GM19239 (cell line): ENCODE measurements around the gene ACAP3.

Experiments
- DNase-seq: peaks from one replicate; pipeline ENCODE4 v3.0.0; 2011; ENCODE audit warnings: low spot score; ENCODE audit not compliant: insufficient read length
- FAIRE-seq: peaks from 2 replicates; lab custom pipeline; 2011; peaks lifted over from hg19 to GRCh38; lab: Jason Lieb, UNC

ACAP3 gene

GRCh38 chr1:1344655-1345361 lies 37.1 kb upstream of the ACAP3 start:
- no peak for DNase-seq
- no peak for FAIRE-seq

GRCh38 chr1:1343811-1344421 lies 36.2 kb upstream of the ACAP3 start:
- DNase-seq (no peak), FAIRE-seq (no peak)

GRCh38 chr1:1342584-1343115 lies 34.9 kb upstream of the ACAP3 start:
- FAIRE-seq (no peak), DNase-seq (no peak)

GRCh38 chr1:1342061-1342562 lies 34.4 kb upstream of the ACAP3 start:
- FAIRE-seq (no peak), DNase-seq (no peak)

GRCh38 chr1:1341549-1342021 lies 33.9 kb upstream of the ACAP3 start:
- no peak for DNase-seq
- FAIRE-seq: no peak

- FAIRE-seq: no peak
Measured at GRCh38 chr1:1340791-1341548, 33.2 kb upstream of the ACAP3 start.

GRCh38 chr1:1340185-1340584 lies 32.5 kb upstream of the ACAP3 start:
- FAIRE-seq: no peak

More at GRCh38 chr1:1340791-1341548, 33.2 kb upstream of the ACAP3 start:
- no peak for DNase-seq

GRCh38 chr1:1338278-1338677 lies 30.5 kb upstream of the ACAP3 start:
- no peak for FAIRE-seq
- DNase-seq: no peak

More at GRCh38 chr1:1340185-1340584, 32.5 kb upstream of the ACAP3 start:
- DNase-seq: no peak

GRCh38 chr1:1337793-1338147 lies 30.0 kb upstream of the ACAP3 start:
- FAIRE-seq (no peak), DNase-seq (no peak)

- FAIRE-seq (no peak), DNase-seq (no peak)
Measured at GRCh38 chr1:1336931-1337792, 29.4 kb upstream of the ACAP3 start.

- DNase-seq: no peak
Measured at GRCh38 chr1:1336446-1336845, 28.7 kb upstream of the ACAP3 start.

GRCh38 chr1:1335792-1336248 lies 28.1 kb upstream of the ACAP3 start:
- DNase-seq (no peak), FAIRE-seq (no peak)

More at GRCh38 chr1:1336446-1336845, 28.7 kb upstream of the ACAP3 start:
- FAIRE-seq: no peak

- DNase-seq (no peak), FAIRE-seq (no peak)
Measured at GRCh38 chr1:1335283-1335682, 27.6 kb upstream of the ACAP3 start.

GRCh38 chr1:1334835-1335234 lies 27.1 kb upstream of the ACAP3 start:
- FAIRE-seq: no peak
- DNase-seq: no peak

- no peak for FAIRE-seq
- no peak for DNase-seq
Measured at GRCh38 chr1:1333551-1334241, 26.0 kb upstream of the ACAP3 start.

- FAIRE-seq (no peak), DNase-seq (no peak)
Measured at GRCh38 chr1:1332774-1333480, 25.2 kb upstream of the ACAP3 start.

- DNase-seq (no peak), FAIRE-seq (no peak)
Measured at GRCh38 chr1:1332031-1332755, 24.5 kb upstream of the ACAP3 start.
